GM10847 (cell line): ENCODE data around the gene PREX1.

Experiments used
- POLR2A ChIP-seq: IDR thresholded peaks from 2 replicates; pipeline ENCODE4 v1.6.1; 2011; ENCODE audit not compliant: insufficient read length; ENCODE audit errors: extremely low read depth

The PREX1 gene

GRCh38 chr20:48623176-48623905, 204.5 kb downstream of the PREX1 start:
- TF ChIP-seq POLR2A, result no peak

DNA sequence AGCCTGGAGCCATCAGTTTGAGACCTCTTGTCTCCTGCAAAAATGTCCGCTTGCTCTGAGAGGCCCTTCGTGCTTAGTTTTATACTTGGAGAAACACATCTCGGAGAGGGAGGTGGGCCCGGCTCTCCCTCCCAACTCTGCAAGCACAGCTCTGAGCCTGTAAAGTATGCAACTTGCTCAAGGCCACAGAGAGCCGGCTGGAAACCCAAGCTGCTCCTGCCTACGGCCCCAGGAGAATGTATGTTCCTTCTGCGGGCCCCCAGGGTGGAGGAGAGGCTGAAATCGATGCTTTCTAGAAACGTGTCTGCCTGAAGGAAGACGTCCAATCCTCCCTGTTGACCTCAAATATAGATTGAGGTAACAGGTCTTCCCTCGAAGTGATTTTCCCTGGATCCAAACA, 205.4 kb downstream of the PREX1 start:
- TF ChIP-seq POLR2A, result no peak

GRCh38 chr20:48621376-48622078, 206.3 kb downstream of the PREX1 start:
- TF ChIP-seq POLR2A, result no peak

- no peak for TF ChIP-seq POLR2A
These were observed 207.1 kb downstream of the PREX1 start for GRCh38 chr20:48620507-48621375.

DNA sequence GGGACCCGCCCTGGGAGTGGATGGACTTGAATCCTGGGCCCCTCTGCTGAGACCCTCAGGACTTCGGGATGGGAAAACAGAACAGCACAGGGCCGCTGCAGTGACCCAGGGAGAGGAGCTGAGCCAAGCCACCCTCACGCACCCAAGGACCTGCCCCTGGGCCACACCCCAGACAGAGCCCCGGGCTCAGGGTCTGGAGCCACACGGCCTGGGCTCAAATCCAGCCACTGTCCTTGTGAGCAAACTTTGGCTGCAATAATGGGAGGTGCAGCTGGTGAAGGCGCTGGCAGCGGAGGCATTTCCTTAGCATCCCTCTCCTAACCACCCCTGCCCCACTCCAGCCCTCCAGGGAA, 207.7 kb downstream of the PREX1 start:
- TF ChIP-seq POLR2A, result no peak

DNA sequence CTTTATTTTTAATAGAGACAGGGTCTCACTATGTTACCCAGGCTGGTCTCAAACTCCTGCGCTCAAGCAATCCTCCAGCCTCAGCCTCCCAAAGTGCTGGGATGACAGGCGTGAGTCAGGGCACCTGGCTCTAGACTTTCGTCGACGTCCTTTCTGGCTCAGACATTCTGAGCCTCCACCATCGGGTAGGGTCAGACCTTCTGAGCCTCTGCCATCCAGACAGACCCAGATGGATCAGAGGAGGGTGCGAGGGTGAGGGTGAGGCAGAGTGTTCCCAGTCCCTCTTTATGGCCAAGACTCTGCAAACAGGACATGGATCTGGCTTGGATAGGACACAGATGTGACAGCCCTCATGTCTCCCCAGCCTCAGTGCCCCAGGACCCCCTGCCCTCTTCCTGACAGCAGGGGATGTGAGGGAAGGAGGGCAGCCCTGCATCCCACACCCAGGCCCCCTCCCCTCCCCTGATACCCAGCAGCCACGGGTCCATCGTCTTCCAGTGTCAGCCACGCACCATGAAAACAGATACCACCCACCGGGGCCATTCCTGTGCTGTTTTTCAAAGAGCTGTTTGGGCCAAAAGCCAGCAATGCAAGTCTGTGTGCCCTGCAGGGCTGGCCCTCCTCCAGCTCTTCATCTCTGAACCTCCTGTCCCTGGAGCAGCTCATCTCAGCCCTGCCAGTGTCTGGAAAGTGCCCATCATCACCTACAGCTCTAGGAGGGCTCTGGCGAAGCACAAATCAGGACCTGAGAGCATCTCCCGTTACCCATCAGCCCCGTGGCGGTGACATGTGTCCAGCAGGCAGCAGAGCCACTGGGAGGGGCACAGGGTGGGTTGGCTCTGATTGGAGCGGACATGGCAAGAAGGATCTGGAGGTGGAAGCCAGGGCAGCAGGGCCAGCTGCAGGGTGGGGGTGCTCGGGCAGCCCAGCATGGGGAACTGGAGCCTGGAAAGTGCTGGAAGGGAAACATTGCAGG, 208.4 kb downstream of the PREX1 start:
- no peak for TF ChIP-seq POLR2A

DNA sequence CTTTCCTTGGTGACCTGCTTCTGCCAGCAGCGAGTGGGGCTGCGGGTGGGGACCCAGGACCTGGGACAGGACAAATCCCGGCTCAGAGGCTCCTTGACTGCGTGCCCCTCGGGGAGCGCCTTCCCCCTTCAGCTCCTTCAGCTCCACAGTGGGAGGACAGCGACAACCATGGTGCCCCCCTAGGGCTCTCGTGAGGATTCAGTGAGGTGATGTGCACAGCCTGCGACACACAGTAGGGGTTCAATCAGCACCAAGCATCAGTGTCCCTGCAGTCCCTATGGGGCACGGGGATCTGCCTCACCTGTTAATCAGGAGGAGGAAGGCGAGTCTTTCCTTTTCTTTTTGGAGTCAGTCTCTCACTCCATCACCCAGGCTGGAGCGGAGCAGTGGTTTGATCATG, 209.2 kb downstream of the PREX1 start:
- TF ChIP-seq POLR2A, result no peak

DNA sequence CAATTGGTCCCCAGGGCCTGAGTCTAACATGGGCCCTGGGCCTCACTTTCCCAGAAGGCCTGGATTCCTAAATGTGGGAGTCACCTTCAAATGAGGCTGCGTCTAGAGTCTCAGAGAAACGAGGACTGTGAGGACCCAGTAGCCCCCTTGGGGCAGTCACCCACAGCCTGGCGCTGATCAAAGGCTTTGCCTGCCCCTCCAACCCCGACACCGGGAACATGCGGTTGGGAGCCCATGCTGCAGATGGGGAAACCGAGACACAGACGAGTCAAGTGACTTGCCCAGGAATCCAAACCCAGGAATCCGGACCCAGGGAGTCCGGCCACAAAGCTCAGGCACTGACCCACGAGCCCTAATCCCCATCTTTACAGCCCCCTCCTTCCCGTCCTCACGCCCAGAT, 209.7 kb downstream of the PREX1 start:
- no peak for TF ChIP-seq POLR2A

- TF ChIP-seq POLR2A, result no peak
These were observed 210.3 kb downstream of the PREX1 start for GRCh38 chr20:48617481-48617880.

DNA sequence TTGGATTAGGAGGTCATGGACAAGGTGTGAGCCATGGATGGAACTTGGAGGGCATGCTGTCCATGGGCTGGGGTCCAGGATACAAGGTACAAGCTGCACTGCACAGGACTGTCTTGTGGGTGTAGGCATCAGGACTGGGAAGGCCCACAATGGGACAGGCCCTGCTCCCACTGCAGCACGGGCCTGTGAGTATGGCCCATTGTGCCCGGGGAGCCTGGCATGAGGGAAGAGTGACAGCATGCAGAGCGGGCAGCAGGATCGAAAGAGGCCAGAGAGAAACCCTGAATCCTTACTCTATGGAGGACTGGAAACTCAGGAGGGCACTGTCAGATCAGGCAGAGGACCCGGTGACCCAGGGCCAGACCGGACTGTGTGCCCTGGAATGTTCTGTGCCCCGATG, 211.3 kb downstream of the PREX1 start:
- no peak for TF ChIP-seq POLR2A

DNA sequence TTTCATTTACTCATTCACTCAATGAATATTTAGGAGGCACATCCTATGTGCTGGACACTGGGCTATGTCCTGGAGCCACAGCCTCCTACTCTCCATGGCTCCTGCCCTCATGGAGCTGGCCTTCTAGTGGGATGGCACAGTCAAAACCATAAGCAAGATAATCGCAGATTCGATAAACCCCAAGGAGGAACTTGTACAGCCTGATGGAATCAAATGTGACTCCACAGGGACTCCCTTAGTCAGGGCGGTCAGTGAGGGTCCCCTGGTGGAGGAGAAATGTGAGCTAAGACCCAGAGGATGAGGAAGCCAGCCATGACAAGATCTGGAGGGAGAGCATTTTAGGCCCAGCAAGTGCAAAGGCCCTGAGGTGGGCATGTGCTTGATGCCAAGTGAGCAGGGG, 211.9 kb downstream of the PREX1 start:
- TF ChIP-seq POLR2A, result no peak

GRCh38 chr20:48614593-48615274, 213.1 kb downstream of the PREX1 start:
- no peak for TF ChIP-seq POLR2A

GRCh38 chr20:48613926-48614325, 213.9 kb downstream of the PREX1 start:
- no peak for TF ChIP-seq POLR2A

DNA sequence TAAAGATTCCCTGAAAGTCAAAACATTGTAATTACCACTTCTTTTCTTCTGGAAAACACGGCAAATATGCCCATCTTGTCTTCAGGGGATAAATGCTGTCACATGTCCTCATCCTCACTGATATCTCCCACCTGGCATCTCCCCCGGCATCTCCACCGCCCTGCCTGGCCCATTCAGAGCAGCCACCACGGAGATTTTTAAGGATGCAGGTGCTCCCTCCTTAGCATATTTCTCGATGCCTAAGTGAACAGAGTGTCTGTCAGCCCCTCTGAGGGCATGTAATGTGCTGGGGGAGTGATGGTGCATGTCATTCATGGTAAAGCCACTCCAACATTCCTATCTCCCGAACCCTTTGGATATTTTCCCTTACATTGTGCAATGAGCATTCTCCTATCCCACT, 215.5 kb downstream of the PREX1 start:
- no peak for TF ChIP-seq POLR2A
